ENCODE measurements around the gene DNAJC5. TPM values are rescaled to one million over a fixed set of nuclear protein-coding genes. Genes with fewer than 3 reads are reported as not detected.

DNAJC5 gene
- total RNA-seq, 4 donors from 2014 or later, result 10.9 to 39.8 (median 25.6) TPM

DNA sequence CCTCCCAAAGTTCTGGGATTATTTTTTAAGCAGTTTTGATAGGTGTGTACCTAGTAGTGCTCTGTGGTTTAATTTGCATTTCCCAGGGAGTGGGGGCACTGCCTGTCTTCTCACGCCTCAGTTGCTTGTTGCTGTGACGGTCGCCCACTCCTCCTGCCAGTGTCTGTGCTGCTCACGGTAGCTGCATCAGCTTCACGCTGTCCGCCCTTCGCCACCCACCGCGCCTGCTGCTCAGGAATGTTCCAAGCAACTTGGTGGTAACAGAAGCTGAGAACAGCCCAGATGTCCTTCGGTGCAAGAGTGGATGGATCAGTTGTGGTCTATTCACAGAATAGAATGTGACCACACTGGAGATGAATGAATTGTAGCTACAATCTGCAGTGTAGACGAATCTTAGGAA is 22.9 kb downstream of the DNAJC5 start:
- peaks cover 0 to 3% of the 10 kb centered on the region in 2 donors for H3K9me3 ChIP-seq
- H3K27me3 ChIP-seq, result no peaks in the 10 kb centered on the region
- H3K4me3 ChIP-seq, result no peak overlapping the region
- intact Hi-C loops (cut with DNase I; ENCODE audit: low total_unique reads), result no loop called here
- no peaks in the 10 kb centered on the region for H3K4me1 ChIP-seq
- DNase-seq, result no peak
- TF ChIP-seq POLR2A (IDR thresholded peaks at IDR 0.05) (no peak), CTCF (IDR thresholded peaks at IDR 0.05) (no peak)
- H3K27ac ChIP-seq, result no peak overlapping the region
- no peaks in the 10 kb centered on the region for H3K36me3 ChIP-seq

- no peak for DNase-seq
- Histone ChIP-seq H3K27ac (no peak overlapping the region), H3K9me3 (peaks cover 0 to 3% of the 10 kb centered on the region in 2 donors), H3K4me1 (no peaks in the 10 kb centered on the region), H3K36me3 (no peaks in the 10 kb centered on the region), H3K27me3 (no peaks in the 10 kb centered on the region), H3K4me3 (no peak overlapping the region)
- intact Hi-C loops (cut with DNase I; ENCODE audit: low total_unique reads), result no loop called here
- TF ChIP-seq CTCF (IDR thresholded peaks at IDR 0.05) (no peak), POLR2A (IDR thresholded peaks at IDR 0.05) (no peak)
Observed at GRCh38 chr20:63919130-63919529, 24.2 kb downstream of the DNAJC5 start.

DNA sequence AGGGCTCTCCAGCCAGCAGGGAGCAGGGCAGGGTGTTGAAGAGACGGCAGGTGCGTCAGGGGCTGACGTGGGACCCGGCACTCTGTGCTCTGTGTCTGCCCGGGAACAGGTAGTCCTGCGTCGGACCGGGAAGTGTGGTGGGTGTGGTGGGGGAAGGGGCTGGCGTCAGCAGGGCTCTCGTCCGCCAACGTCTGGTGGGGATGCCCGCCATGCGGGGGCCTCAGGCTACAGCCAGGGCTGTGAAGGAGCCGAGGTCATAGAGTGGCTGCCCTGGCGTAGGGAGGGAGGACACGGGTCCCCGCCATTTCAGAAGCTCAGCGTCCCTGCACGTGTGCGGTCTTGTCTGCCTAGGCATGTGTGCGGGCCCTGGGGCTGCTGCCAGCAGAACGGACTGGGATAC is 25.3 kb downstream of the DNAJC5 start:
- no peaks in the 10 kb centered on the region for H3K27me3 ChIP-seq
- H3K9me3 ChIP-seq, result peaks cover 0 to 3% of the 10 kb centered on the region in 2 donors
- no peak overlapping the region for H3K27ac ChIP-seq
- intact Hi-C loops (cut with DNase I; ENCODE audit: low total_unique reads), result no loop called here
- TF ChIP-seq POLR2A (IDR thresholded peaks at IDR 0.05) (no peak), CTCF (IDR thresholded peaks at IDR 0.05) (no peak)
- no peak for DNase-seq
- H3K4me1 ChIP-seq, result no peaks in the 10 kb centered on the region
- no peaks in the 10 kb centered on the region for H3K36me3 ChIP-seq
- no peak overlapping the region for H3K4me3 ChIP-seq

DNA sequence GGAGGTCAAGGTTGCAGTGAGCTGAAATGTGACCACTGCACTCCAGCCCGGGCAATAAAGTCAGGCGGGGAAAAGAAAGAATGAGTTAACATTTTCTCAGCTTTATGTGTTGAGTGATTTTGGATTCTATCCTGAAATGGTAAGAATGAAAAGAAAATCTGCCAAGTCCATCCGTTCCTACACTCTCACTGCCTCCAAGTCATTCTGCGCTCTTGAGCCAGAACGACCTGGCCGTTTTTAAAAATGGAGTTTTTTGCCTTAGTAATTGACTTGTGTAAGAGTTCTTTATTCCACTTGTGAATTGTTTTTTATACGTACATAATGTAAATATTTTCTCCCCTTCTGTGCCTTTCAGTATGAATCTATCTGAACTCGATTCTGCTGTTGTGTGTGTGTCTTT is 28.7 kb downstream of the DNAJC5 start:
- H3K4me1 ChIP-seq, result no peaks in the 10 kb centered on the region
- no peak for DNase-seq
- no peak overlapping the region for H3K4me3 ChIP-seq
- H3K36me3 ChIP-seq, result no peaks in the 10 kb centered on the region
- H3K9me3 ChIP-seq, result no peaks in the 10 kb centered on the region
- TF ChIP-seq CTCF (IDR thresholded peaks at IDR 0.05) (no peak), POLR2A (IDR thresholded peaks at IDR 0.05) (no peak)
- intact Hi-C loops (cut with DNase I; ENCODE audit: low total_unique reads), result no loop called here
- H3K27ac ChIP-seq, result no peak overlapping the region
- H3K27me3 ChIP-seq, result no peaks in the 10 kb centered on the region

DNA sequence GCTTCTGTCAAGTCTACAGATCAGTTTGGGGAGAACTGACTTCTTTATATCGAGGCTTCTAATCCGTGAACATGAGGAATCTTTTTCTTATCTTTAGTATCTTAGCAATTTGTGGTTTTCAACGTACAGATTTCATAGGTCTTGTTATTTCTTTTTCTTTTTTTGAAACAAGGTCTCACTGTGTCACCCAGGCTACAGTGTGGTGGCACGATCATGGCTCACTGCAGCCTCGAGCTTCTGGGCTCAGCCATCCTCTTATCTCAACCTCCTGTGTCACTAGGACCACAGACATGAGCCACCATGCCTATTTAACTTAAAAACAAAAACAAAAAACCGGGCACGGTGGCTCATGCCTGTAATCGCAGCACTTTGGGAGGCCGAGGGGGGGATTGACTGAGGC is 29.3 kb downstream of the DNAJC5 start:
- H3K4me3 ChIP-seq, result no peak overlapping the region
- H3K27me3 ChIP-seq, result no peaks in the 10 kb centered on the region
- H3K36me3 ChIP-seq, result no peaks in the 10 kb centered on the region
- no peak for TF ChIP-seq POLR2A (IDR thresholded peaks at IDR 0.05)
- TF ChIP-seq CTCF (IDR thresholded peaks at IDR 0.05), result no peak
- no peak overlapping the region for H3K27ac ChIP-seq
- H3K4me1 ChIP-seq, result no peaks in the 10 kb centered on the region
- H3K9me3 ChIP-seq, result no peaks in the 10 kb centered on the region
- intact Hi-C loops (cut with DNase I; ENCODE audit: low total_unique reads), result no loop called here
- no peak for DNase-seq
